ENCODE results near the gene PDE1C.

The PDE1C gene

DNA sequence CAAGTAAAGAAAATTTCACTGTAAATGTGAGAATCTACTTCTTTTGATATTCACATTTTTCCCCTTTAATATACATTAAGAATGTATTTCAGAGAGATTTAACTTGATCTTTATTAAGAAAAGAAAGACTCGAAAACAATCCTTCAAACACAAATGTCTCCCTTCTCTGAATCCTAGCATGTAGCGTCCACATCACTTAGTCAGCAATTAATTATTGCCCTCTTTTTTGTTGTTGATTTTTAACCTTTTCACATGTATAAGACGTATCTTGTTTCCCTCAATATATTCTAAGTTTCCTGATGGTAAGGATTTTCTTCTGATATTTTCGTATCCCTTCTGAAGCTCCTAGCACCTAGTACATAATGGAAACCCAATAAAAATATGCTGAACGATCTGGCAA lies 6.6 kb downstream of the PDE1C start:
- Histone ChIP-seq H3K27ac (ENCODE audit: insufficient read depth, low read depth, low read length, poor library complexity, severe bottlenecking) (no peak overlapping the region), H3K4me1 (ENCODE audit: control insufficient read depth, insufficient read depth, low read length) (peaks cover 9% of the 10 kb centered on the region), H3K36me3 (ENCODE audit: control insufficient read depth, insufficient read depth, low read length) (no peaks in the 10 kb centered on the region), H3K9me3 (ENCODE audit: control insufficient read depth, low read length) (no peaks in the 10 kb centered on the region), H3K27me3 (ENCODE audit: control insufficient read depth, insufficient read depth, low read length, poor library complexity, severe bottlenecking) (peaks cover 26% of the 10 kb centered on the region), H3K4me3 (ENCODE audit: insufficient read depth, low read depth, low read length) (no peak overlapping the region)
- WGBS, 2 experiments: 83 to 94% methylated on average over 2 to 5 of the region's 5 CpGs

DNA sequence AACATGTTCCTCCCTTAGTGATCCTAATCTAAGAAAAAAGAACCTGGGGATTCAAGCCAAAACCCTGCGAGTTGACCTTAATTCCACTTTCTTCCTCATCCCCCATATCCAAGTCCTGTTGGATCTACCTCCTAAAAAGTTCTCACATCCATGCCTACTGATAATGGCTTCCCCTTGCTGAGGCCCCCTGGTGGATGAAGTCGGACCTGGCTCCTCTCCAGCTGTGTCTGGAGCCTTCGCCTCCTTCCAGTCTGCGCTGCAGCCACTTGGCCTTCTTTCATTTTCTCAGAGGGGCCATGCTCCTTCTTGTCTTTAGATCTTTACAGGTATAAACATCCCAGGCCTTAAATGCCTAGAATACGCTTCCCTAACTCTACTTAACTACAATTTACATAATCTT lies 8.1 kb downstream of the PDE1C start:
- H3K36me3 ChIP-seq (ENCODE audit: control insufficient read depth, insufficient read depth, low read length): no peaks in the 10 kb centered on the region
- H3K4me3 ChIP-seq (ENCODE audit: insufficient read depth, low read depth, low read length): no peak overlapping the region
- H3K4me1 ChIP-seq (ENCODE audit: control insufficient read depth, insufficient read depth, low read length): peaks cover 9% of the 10 kb centered on the region
- H3K9me3 ChIP-seq (ENCODE audit: control insufficient read depth, low read length): no peaks in the 10 kb centered on the region
- WGBS, 2 experiments: 57 to 60% methylated on average over 5 of the region's 5 CpGs
- peaks cover 12% of the 10 kb centered on the region for H3K27me3 ChIP-seq (ENCODE audit: control insufficient read depth, insufficient read depth, low read length, poor library complexity, severe bottlenecking)
- no peak overlapping the region for H3K27ac ChIP-seq (ENCODE audit: insufficient read depth, low read depth, low read length, poor library complexity, severe bottlenecking)

DNA sequence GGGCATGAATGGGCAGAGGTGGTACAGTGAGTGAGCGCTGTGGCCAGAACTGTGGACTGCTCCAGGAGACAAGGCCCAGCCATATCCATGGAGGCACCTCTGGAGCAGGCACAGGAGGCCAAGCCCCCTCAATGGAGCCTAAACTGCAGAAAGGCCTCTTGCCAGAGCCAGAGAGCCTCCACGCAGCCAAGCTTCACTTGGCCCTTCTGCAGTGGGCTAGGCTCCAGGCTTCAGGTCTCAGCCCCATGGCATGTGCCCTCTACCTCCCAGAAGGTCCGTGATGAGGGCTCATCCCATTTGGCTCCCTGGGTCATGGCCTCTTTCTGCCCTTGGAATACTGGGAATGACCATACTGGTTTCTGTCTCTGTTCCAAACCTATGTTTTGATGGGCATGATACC lies 8.9 kb downstream of the PDE1C start:
- H3K4me1 ChIP-seq (ENCODE audit: control insufficient read depth, insufficient read depth, low read length): peaks cover 9% of the 10 kb centered on the region
- no peaks in the 10 kb centered on the region for H3K36me3 ChIP-seq (ENCODE audit: control insufficient read depth, insufficient read depth, low read length)
- no peak overlapping the region for H3K4me3 ChIP-seq (ENCODE audit: insufficient read depth, low read depth, low read length)
- 93 to 95% methylated on average over 3 of the region's 3 CpGs for WGBS, 2 experiments
- H3K9me3 ChIP-seq (ENCODE audit: control insufficient read depth, low read length): no peaks in the 10 kb centered on the region
- no peak overlapping the region for H3K27ac ChIP-seq (ENCODE audit: insufficient read depth, low read depth, low read length, poor library complexity, severe bottlenecking)
- H3K27me3 ChIP-seq (ENCODE audit: control insufficient read depth, insufficient read depth, low read length, poor library complexity, severe bottlenecking): peaks cover 4% of the 10 kb centered on the region

DNA sequence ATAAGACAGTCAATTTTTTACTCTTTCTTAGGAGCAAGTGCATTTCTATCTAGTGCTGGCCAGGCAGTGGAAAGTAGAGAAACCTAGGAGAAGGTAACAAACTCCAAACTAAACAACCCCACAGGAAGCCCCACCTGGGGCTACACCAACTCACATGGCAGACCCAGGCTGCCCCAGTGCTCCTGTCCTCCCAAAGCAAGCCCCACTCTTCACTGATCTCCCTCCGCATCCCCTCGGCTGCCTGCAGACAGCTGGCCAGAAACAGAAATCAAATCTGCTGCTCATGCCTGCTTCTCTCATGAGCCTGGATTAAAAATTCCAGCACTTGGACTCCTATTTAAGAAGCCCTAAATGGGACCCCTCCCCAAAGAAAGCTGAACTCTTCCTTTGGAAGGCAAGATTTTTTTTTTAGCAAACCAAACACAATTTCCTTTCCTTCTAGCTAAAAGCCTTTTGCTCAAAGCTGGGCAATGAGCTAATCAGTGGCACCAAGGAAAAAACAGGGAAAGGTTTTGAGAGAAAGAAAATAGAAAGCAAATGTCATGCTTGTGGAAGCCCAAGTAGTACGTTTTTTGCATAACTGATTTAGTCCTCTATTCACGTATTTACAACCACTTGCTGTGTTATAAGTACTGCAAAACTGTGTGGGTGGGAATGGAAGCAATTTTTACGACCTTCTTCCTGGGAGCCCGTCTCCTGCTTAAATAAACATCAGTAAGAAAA lies 10.8 kb downstream of the PDE1C start:
- Histone ChIP-seq H3K4me3 (ENCODE audit: insufficient read depth, low read depth, low read length) (no peak overlapping the region), H3K36me3 (ENCODE audit: control insufficient read depth, insufficient read depth, low read length) (no peaks in the 10 kb centered on the region), H3K27me3 (ENCODE audit: control insufficient read depth, insufficient read depth, low read length, poor library complexity, severe bottlenecking) (no peaks in the 10 kb centered on the region), H3K4me1 (ENCODE audit: control insufficient read depth, insufficient read depth, low read length) (peaks cover 9% of the 10 kb centered on the region), H3K9me3 (ENCODE audit: control insufficient read depth, low read length) (no peaks in the 10 kb centered on the region), H3K27ac (ENCODE audit: insufficient read depth, low read depth, low read length, poor library complexity, severe bottlenecking) (no peak overlapping the region)
- WGBS, 2 experiments: 65 to 71% methylated on average over 4 to 6 of the region's 6 CpGs

DNA sequence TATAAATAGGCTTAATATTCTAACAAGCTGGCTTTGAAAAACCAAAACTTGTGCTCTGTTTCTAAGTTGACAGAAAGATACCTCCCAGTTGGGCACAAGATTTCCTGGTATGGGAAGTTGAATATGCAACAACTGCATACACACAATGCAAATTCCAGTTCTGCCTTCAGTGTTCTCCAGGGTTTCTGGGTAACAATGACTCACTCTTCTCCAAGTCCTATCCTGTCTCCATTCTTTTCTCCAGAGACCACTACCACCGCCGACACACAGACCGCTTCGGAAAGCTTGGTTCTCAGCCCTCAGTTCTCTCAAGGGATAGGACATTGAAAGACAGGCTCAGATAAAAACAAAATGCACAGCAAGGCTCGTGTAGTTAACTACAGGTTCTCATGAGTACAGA lies 12.2 kb downstream of the PDE1C start:
- H3K27me3 ChIP-seq (ENCODE audit: control insufficient read depth, insufficient read depth, low read length, poor library complexity, severe bottlenecking): no peaks in the 10 kb centered on the region
- H3K27ac ChIP-seq (ENCODE audit: insufficient read depth, low read depth, low read length, poor library complexity, severe bottlenecking): no peak overlapping the region
- WGBS, 2 experiments: 87 to 89% methylated on average over 5 of the region's 5 CpGs
- H3K4me3 ChIP-seq (ENCODE audit: insufficient read depth, low read depth, low read length): no peak overlapping the region
- H3K9me3 ChIP-seq (ENCODE audit: control insufficient read depth, low read length): no peaks in the 10 kb centered on the region
- H3K4me1 ChIP-seq (ENCODE audit: control insufficient read depth, insufficient read depth, low read length): peaks cover 9% of the 10 kb centered on the region
- H3K36me3 ChIP-seq (ENCODE audit: control insufficient read depth, insufficient read depth, low read length): no peaks in the 10 kb centered on the region

DNA sequence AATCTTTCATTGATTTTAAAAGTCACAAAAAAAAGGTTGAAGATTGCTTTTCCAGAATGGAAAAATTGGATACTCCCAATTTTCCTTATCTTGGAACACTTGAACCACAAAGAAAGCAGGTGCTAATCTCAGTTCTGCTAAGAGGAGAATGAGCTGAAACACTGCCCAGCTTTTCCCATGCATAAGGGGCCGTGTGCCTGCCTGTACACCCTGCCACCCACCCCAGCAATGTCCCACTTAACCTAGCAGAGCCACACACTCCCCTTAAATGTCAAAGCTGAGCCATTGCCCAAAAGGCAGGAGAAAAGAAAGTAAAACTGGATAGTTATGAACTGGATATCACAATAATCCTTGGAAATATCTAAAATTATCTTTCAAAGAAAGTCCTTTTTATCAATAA lies 13.4 kb downstream of the PDE1C start:
- WGBS, 2 experiments: 84 to 100% methylated on average over 1 of the region's 1 CpG
- Histone ChIP-seq H3K4me1 (ENCODE audit: control insufficient read depth, insufficient read depth, low read length) (peaks cover 9% of the 10 kb centered on the region), H3K4me3 (ENCODE audit: insufficient read depth, low read depth, low read length) (no peak overlapping the region), H3K9me3 (ENCODE audit: control insufficient read depth, low read length) (no peaks in the 10 kb centered on the region), H3K27me3 (ENCODE audit: control insufficient read depth, insufficient read depth, low read length, poor library complexity, severe bottlenecking) (no peaks in the 10 kb centered on the region), H3K27ac (ENCODE audit: insufficient read depth, low read depth, low read length, poor library complexity, severe bottlenecking) (no peak overlapping the region), H3K36me3 (ENCODE audit: control insufficient read depth, insufficient read depth, low read length) (no peaks in the 10 kb centered on the region)

DNA sequence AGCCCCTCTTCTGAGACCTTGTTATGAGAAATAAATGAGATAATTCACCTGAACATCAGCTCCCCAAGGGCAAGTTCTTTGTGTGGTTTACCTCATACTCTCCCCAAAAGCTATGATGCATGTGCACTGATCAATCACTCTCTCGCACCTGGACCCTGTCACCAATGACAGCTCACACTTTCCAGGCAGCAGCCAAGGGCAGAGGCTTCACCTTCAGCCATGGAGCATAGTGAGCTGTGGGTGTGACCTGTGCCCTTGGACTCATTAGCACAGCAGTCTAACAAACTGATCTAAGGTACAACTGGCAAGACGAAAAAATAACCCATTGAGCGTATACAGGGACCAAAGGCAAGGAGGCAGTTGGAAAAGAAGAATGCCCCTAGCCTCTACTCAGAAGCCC lies 17.0 kb downstream of the PDE1C start:
- Histone ChIP-seq H3K4me3 (ENCODE audit: insufficient read depth, low read depth, low read length) (no peak overlapping the region), H3K36me3 (ENCODE audit: control insufficient read depth, insufficient read depth, low read length) (no peaks in the 10 kb centered on the region), H3K9me3 (ENCODE audit: control insufficient read depth, low read length) (no peaks in the 10 kb centered on the region), H3K27ac (ENCODE audit: insufficient read depth, low read depth, low read length, poor library complexity, severe bottlenecking) (no peak overlapping the region), H3K4me1 (ENCODE audit: control insufficient read depth, insufficient read depth, low read length) (no peaks in the 10 kb centered on the region), H3K27me3 (ENCODE audit: control insufficient read depth, insufficient read depth, low read length, poor library complexity, severe bottlenecking) (no peaks in the 10 kb centered on the region)
- 88 to 98% methylated on average over 3 of the region's 3 CpGs for WGBS, 2 experiments

DNA sequence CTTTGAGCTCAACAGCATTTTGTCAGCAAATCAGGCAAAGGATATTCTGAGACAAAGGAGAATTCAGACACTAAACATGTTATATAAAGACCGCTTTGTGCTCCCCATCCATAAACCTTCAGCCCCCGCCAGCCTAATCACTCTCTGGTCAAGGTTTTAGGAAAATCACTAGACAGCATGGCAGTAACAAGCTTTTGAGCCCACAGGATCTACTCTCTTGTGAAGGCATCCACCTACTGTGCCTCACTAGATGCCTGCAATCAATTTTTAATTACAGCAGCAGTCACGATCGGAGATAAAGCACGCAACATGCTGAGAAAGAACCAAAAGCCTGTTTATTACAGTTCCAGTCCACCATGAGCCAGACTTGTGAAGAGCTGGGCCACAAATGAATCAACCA lies 19.1 kb downstream of the PDE1C start:
- Histone ChIP-seq H3K4me3 (ENCODE audit: insufficient read depth, low read depth, low read length) (no peak overlapping the region), H3K36me3 (ENCODE audit: control insufficient read depth, insufficient read depth, low read length) (no peaks in the 10 kb centered on the region), H3K27ac (ENCODE audit: insufficient read depth, low read depth, low read length, poor library complexity, severe bottlenecking) (no peak overlapping the region), H3K9me3 (ENCODE audit: control insufficient read depth, low read length) (no peaks in the 10 kb centered on the region), H3K4me1 (ENCODE audit: control insufficient read depth, insufficient read depth, low read length) (no peaks in the 10 kb centered on the region), H3K27me3 (ENCODE audit: control insufficient read depth, insufficient read depth, low read length, poor library complexity, severe bottlenecking) (no peaks in the 10 kb centered on the region)
- 92 to 94% methylated on average over 5 of the region's 5 CpGs for WGBS, 2 experiments

DNA sequence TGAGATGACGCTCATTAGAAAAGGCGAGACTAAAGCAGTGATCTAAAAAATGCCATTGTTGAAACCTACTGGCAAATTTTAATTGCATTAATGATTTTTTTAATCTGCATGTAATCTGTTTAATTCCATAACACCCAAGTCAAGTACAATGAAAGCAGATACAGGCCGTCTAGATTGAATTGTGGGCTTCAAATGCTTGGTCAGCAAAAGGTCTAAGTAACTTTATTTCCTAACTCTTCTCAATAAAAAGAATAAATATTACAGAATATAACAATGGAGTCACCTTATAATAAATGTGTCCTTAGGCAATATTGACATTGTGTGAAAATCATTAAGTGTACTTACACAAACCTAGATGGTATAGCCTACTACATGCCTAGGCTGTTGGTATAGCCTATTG lies 20.6 kb downstream of the PDE1C start:
- Histone ChIP-seq H3K27ac (ENCODE audit: insufficient read depth, low read depth, low read length, poor library complexity, severe bottlenecking) (no peak overlapping the region), H3K4me3 (ENCODE audit: insufficient read depth, low read depth, low read length) (no peak overlapping the region), H3K27me3 (ENCODE audit: control insufficient read depth, insufficient read depth, low read length, poor library complexity, severe bottlenecking) (no peaks in the 10 kb centered on the region), H3K36me3 (ENCODE audit: control insufficient read depth, insufficient read depth, low read length) (no peaks in the 10 kb centered on the region), H3K4me1 (ENCODE audit: control insufficient read depth, insufficient read depth, low read length) (no peaks in the 10 kb centered on the region), H3K9me3 (ENCODE audit: control insufficient read depth, low read length) (no peaks in the 10 kb centered on the region)
- 87 to 94% methylated on average over 2 of the region's 3 CpGs for WGBS, 2 experiments

DNA sequence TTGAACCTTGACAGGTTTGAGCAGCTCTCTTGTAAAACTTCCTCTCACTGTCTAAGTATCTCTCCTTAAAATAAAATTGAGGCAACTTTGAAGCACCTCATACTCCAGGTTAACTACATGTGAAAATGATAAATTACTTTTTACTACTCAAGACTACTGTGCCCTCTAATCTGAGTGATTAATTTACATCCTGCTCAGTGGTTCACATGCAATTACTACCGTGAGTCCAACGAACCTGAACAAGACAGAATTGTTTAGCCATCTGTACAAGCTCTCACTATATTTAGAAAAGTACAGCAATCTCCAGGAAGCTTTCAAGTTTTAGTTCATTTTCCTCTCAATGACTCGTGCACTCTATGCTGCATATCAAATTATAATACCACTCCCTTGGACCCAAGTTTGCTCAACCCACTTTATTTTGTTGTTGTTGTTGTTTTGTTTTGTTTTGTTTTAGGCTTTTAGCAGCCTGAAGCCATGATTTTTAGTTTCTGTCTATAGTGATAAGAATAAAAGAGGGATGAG lies 21.2 kb downstream of the PDE1C start:
- no peaks in the 10 kb centered on the region for H3K4me1 ChIP-seq (ENCODE audit: control insufficient read depth, insufficient read depth, low read length)
- 94 to 96% methylated on average over 3 of the region's 3 CpGs for WGBS, 2 experiments
- H3K27me3 ChIP-seq (ENCODE audit: control insufficient read depth, insufficient read depth, low read length, poor library complexity, severe bottlenecking): no peaks in the 10 kb centered on the region
- no peaks in the 10 kb centered on the region for H3K9me3 ChIP-seq (ENCODE audit: control insufficient read depth, low read length)
- H3K4me3 ChIP-seq (ENCODE audit: insufficient read depth, low read depth, low read length): no peak overlapping the region
- H3K27ac ChIP-seq (ENCODE audit: insufficient read depth, low read depth, low read length, poor library complexity, severe bottlenecking): no peak overlapping the region
- H3K36me3 ChIP-seq (ENCODE audit: control insufficient read depth, insufficient read depth, low read length): no peaks in the 10 kb centered on the region

Measured in ectodermal cell (in vitro differentiated cells).